Vagina (tissue), 2 donors: ENCODE measurements around the gene CUEDC1.

Experiments
- POLR2AphosphoS5 ChIP-seq, 2 donors: sonication (generic); formaldehyde crosslinking; IDR thresholded peaks; one replicate each; pipeline ENCODE4 v1.9.0; 2017; ENCODE audit warnings: antibody characterized with exemption in 2 of 2, mild to moderate bottlenecking in 2 of 2, low read depth in 1 of 2; ENCODE audit not compliant: insufficient read depth in 1 of 2
- TF ChIP-seq, protein P1 (sequence below), 3 experiments: fragments of 450-650 bp in 2 of 3; fragments of 200-600 bp in 1 of 3; sonication (generic) in 1 of 3; IDR thresholded peaks; one replicate each; pipeline ENCODE4 v1.5.1; 2017 to 2019; ENCODE audit warnings: antibody characterized with exemption in 3 of 3, mild to moderate bottlenecking in 2 of 3, moderate library complexity in 2 of 3

DNA sequence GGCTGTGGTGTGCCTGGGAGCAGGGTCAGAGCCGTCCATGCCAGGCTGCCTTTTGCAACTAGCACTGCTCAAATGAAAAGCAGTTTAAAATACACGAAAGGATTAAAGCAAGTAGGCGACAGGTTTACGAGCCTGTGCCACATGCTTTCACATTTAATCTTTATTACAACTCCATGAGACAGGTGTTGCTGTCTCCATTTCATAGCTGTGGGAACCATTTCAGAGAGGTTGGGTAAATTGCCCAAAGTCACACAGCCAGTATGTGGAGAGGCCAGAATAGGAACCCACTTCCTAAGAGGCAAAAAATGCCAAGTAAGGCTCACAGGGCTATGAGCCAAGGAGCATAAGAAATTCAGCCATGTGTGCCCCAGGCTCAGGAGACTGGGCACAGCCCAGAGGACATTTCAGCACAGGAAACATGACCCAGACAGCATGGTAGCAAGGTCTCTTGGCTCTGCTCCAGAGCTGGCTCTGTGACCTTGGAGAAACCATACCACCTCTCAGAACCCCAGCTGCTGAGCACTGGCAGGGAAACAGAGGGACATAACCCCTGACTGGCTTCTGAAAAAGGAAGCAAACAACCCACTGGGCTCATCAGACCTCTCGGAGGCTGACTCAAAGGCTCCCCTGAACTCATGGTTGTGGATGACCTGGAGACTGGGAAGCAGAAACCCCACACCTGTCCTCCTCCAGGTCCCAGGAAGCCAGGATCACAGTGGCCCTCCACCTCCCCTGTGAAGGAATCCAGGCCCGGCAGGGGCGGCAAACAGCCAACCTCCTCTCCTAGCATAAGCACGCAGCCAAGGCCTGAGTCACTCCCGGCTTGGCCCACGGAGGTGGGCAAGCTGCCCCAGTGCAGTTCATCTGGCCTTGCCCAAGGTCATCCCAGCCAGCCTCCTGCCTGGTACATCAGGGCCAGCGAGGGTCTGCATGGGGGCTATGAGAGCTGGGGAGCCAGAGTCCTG is 65.0 kb downstream of the CUEDC1 start:
- TF ChIP-seq, protein P1, sequence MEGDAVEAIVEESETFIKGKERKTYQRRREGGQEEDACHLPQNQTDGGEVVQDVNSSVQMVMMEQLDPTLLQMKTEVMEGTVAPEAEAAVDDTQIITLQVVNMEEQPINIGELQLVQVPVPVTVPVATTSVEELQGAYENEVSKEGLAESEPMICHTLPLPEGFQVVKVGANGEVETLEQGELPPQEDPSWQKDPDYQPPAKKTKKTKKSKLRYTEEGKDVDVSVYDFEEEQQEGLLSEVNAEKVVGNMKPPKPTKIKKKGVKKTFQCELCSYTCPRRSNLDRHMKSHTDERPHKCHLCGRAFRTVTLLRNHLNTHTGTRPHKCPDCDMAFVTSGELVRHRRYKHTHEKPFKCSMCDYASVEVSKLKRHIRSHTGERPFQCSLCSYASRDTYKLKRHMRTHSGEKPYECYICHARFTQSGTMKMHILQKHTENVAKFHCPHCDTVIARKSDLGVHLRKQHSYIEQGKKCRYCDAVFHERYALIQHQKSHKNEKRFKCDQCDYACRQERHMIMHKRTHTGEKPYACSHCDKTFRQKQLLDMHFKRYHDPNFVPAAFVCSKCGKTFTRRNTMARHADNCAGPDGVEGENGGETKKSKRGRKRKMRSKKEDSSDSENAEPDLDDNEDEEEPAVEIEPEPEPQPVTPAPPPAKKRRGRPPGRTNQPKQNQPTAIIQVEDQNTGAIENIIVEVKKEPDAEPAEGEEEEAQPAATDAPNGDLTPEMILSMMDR (IDR thresholded peaks at IDR 0.05): peak in 1 of 3 experiments; percentile 5
- TF ChIP-seq POLR2AphosphoS5 (IDR thresholded peaks at IDR 0.05; ENCODE audit: insufficient read depth in 1 of 2, low read depth in 1 of 2): peak; percentile 52 to 69
